IPS-15b (cell line): Measurements from ENCODE around the gene HILPDA.
"Not testable (repeated sequence)": the region's sequence is repeated elsewhere in the genome, so short reads cannot be mapped to it uniquely, and the experiment has no call there.

Source experiments
- H3K27me3 ChIP-seq: one replicate; pipeline ENCODE4 v1.6.1; 2013; ENCODE audit warnings: low read length; ENCODE audit not compliant: control insufficient read depth, insufficient read depth
- H3K36me3 ChIP-seq: one replicate; pipeline ENCODE4 v1.6.1; 2013; ENCODE audit warnings: low read length; ENCODE audit not compliant: control insufficient read depth, insufficient read depth
- H3K4me1 ChIP-seq: one replicate; pipeline ENCODE4 v1.6.1; 2013; ENCODE audit warnings: mild to moderate bottlenecking, low read length; ENCODE audit not compliant: control insufficient read depth, insufficient read depth
- H3K4me3 ChIP-seq: one replicate; pipeline ENCODE4 v1.5.1; 2013; ENCODE audit warnings: low read depth, low read length
- H3K9ac ChIP-seq: one replicate; pipeline ENCODE4 v1.6.1; 2013; ENCODE audit warnings: low read depth, mild to moderate bottlenecking, low read length
- H3K9me3 ChIP-seq: one replicate; pipeline ENCODE4 v1.6.1; 2013; ENCODE audit warnings: mild to moderate bottlenecking, low read length; ENCODE audit not compliant: control insufficient read depth, insufficient read depth

The HILPDA gene

GRCh38 chr7:128488134-128488533 lies 32.5 kb downstream of the HILPDA start:
- H3K36me3 ChIP-seq, H3K9me3 ChIP-seq, H3K27me3 ChIP-seq, H3K4me1 ChIP-seq, H3K4me3 ChIP-seq, H3K9ac ChIP-seq: not testable (repeated sequence)

DNA sequence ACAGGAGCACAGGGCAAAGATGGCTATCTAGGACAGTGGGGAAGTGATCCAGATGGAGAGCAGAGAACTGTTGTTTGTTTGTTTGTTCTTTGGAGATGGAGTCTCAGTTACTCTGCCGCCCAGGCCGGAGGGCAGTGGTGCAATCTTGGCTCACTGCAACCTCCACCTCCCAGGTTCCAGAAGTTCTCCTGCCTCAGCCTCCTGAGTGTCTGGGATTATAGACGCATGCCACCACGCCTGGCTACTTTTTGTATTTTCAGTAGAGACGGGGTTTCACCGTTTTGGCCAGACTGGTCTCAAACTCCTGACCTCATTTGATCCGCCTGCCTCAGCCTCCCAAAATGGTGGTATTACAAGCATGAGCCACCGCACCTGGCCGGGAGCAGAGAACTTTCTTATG lies 41.7 kb downstream of the HILPDA start:
- peaks cover 13% of the 10 kb centered on the region for H3K36me3 ChIP-seq
- no peak overlapping the region for H3K4me3 ChIP-seq
- no peaks in the 10 kb centered on the region for H3K4me1 ChIP-seq

DNA sequence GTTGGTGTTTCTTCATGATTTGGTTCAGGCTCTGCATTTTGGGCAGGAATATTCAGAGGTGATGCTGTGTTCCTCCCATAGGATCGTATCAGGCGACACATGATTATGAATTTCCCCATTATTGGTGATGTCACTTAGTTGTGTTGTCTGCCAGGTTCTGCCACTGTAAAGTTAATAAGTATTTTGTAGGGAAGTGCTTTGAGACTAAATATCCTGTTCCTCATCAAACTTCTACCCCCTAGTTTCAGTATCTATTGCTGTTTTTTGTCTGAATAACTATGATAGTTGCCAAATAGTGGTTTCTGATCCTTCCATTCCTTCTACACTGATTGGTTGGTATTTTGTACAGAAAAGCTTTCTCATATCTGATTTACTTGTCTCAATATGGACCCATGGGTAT lies 49.7 kb downstream of the HILPDA start:
- H3K9me3 ChIP-seq, H3K36me3 ChIP-seq, H3K4me1 ChIP-seq: not testable (repeated sequence)

More for the DNA sequence above, 41.7 kb downstream of the HILPDA start:
- no peaks in the 10 kb centered on the region for H3K27me3 ChIP-seq
- no peaks in the 10 kb centered on the region for H3K9me3 ChIP-seq
- H3K9ac ChIP-seq: no peak overlapping the region

GRCh38 chr7:128506819-128507218 lies 51.1 kb downstream of the HILPDA start:
- not testable (repeated sequence) for H3K9me3 ChIP-seq, H3K9ac ChIP-seq, H3K4me3 ChIP-seq, H3K27me3 ChIP-seq, H3K36me3 ChIP-seq, H3K4me1 ChIP-seq

More for the DNA sequence above, 49.7 kb downstream of the HILPDA start:
- H3K9ac ChIP-seq, H3K27me3 ChIP-seq, H3K4me3 ChIP-seq: not testable (repeated sequence)

DNA sequence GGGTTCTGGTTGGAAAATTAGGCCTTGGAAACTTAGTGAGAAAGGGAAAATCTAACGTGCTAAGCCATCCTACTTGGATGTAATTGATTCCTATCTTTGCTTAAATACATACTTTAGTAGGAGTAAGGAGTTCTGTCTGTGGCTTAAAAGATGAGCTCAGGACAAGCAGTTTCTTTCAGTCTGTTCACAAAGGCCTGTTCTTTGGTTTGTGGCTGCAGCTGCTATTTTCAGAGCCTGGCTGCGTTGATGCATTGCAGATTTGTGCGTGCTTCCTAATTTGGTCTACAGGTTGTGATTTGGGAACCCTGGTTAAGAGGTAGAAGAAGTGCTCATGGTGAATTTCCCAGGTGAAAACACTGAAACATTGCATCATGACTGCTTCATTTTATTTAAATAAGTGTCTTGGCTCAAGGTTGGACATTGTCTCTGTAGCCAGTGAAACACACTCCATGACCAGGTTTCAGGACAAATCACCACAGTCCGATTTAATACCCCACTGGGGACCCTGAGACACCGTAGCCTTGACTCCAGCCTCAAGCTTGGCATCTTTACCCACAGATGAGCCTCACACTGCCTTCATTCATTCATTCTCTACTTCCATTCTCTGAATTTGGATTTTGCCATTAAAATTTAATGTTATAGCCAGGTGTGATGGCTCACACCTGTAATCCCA lies 51.8 kb downstream of the HILPDA start:
- H3K4me1 ChIP-seq, H3K27me3 ChIP-seq, H3K9me3 ChIP-seq, H3K36me3 ChIP-seq, H3K4me3 ChIP-seq, H3K9ac ChIP-seq: not testable (repeated sequence)
